Karpas-422 (cell line): ENCODE measurements around the gene TMEM100. TPM values are rescaled to one million over a fixed set of nuclear protein-coding genes. Genes with fewer than 3 reads are reported as not detected.

ENCODE experiments used
- DNase-seq: peaks from one replicate; pipeline ENCODE4 v3.0.0-alpha.2; 2015
- H2AFZ ChIP-seq: fragments of 200-600 bp; sonication (generic); 2 replicates; pipeline ENCODE4 v1.6.1; 2014; ENCODE audit warnings: antibody characterized with exemption, low read length, mixed read lengths
- H3K27ac ChIP-seq: fragments of 200-600 bp; sonication (generic); 2 replicates; pipeline ENCODE4 v1.5.1; 2014; ENCODE audit warnings: mild to moderate bottlenecking, low read length, moderate library complexity
- H3K27me3 ChIP-seq: fragments of 200-600 bp; sonication (generic); 2 replicates; pipeline ENCODE4 v1.6.1; 2014; ENCODE audit warnings: low read length, mixed read lengths
- H3K36me3 ChIP-seq: fragments of 200-600 bp; sonication (generic); 2 replicates; pipeline ENCODE4 v1.6.1; 2014; ENCODE audit warnings: low read length, mixed read lengths; ENCODE audit not compliant: insufficient read depth
- H3K4me1 ChIP-seq: fragments of 200-600 bp; sonication (generic); 2 replicates; pipeline ENCODE4 v1.6.1; 2014; ENCODE audit warnings: mild to moderate bottlenecking, low read length, mixed read lengths
- H3K4me2 ChIP-seq: fragments of 200-600 bp; sonication (generic); 2 replicates; pipeline ENCODE4 v1.6.1; 2014; ENCODE audit warnings: low read length, low read depth, mild to moderate bottlenecking; ENCODE audit not compliant: poor library complexity, severe bottlenecking
- H3K4me3 ChIP-seq: fragments of 200-600 bp; sonication (generic); 2 replicates; pipeline ENCODE4 v1.5.1; 2014; ENCODE audit warnings: mild to moderate bottlenecking, antibody characterized with exemption, low read length, mixed read lengths
- H3K79me2 ChIP-seq: fragments of 200-600 bp; sonication (generic); 2 replicates; pipeline ENCODE4 v1.6.1; 2014; ENCODE audit warnings: mild to moderate bottlenecking, low read length, mixed read lengths
- H3K9ac ChIP-seq: fragments of 200-600 bp; sonication (generic); 2 replicates; pipeline ENCODE4 v1.6.0; 2014; ENCODE audit warnings: low read length
- H3K9me2 ChIP-seq: fragments of 200-600 bp; sonication (generic), shearing (Covaris generic); replicated peaks from 2 replicates; pipeline ENCODE4 v1.6.0; 2014; ENCODE audit warnings: mild to moderate bottlenecking, low read length, moderate library complexity; ENCODE audit not compliant: insufficient read depth
- H3K9me3 ChIP-seq: fragments of 300-700, 200-600 bp; sonication (generic); 2 replicates; pipeline ENCODE4 v1.6.1; 2014; ENCODE audit warnings: low read length, mixed read lengths
- H4K20me1 ChIP-seq: fragments of 200-600 bp; sonication (generic); 2 replicates; pipeline ENCODE4 v1.6.1; 2014; ENCODE audit warnings: mild to moderate bottlenecking, antibody characterized with exemption, low read length, low read depth; ENCODE audit not compliant: insufficient read depth
- total RNA-seq: library from RNA; depleted of rRNA; stranded (reverse); fragments of >200 nt; shearing (Covaris generic); gene quantifications from 2 replicates; pipeline ENCODE4 v1.2.3, GENCODE V29; 2014; ENCODE audit warnings: low replicate concordance

The TMEM100 gene
- total RNA-seq, 1 experiment from 2014 or later, result 1.1 TPM

DNA sequence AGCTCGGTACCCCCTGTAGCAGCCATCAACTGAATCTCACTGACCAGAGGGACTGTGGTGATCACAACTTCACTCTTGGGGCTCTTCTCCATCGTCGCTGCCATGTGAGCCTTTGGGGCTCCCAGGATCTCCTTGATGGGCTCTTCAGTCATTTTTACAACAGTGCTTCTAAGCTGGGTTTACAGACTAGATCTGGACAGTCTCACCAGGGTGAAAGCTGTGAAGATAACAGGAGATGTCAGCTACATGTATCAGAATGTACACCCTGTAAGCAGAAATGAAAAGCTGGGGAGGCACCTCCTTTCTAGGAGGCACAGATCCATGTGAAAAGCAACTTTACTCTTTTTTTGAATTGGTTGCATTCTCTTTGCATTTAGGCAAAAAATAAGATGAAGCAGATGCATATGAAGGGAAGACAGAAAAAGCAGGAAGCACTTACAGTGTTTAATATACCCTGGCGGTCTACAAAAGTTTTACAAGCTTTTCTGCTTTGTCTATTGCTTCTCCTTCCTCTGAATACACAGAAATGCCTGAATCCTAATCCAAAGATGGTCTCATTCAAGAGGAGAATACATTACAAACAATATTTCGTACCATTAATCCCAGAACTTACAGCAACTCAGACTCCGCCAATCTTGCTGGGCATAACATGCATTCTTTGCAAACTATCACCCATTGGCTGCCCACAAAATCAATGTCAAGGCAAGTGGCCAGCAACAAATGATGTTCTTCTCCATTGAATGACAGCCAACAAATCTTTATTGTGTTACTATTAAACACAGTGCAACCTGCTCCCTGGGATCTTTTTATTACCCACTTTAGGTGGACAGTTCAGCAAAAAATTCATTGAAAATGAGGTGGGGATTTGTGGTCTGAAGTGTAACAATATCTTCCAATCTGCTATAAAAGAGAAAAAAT, 1.5 kb downstream of the TMEM100 start:
- Histone ChIP-seq H3K79me2 (no peaks in the 10 kb centered on the region), H4K20me1 (no peaks in the 10 kb centered on the region), H3K27ac (no peak overlapping the region), H3K9ac (no peak overlapping the region), H3K9me2 (no peaks in the 10 kb centered on the region), H3K4me2 (no peak overlapping the region), H3K36me3 (no peaks in the 10 kb centered on the region), H3K4me1 (peaks cover 41% of the 10 kb centered on the region), H3K4me3 (no peak overlapping the region), H3K9me3 (no peaks in the 10 kb centered on the region), H3K27me3 (no peaks in the 10 kb centered on the region), H2AFZ (no peak overlapping the region)
- DNase-seq, result no peak

DNA sequence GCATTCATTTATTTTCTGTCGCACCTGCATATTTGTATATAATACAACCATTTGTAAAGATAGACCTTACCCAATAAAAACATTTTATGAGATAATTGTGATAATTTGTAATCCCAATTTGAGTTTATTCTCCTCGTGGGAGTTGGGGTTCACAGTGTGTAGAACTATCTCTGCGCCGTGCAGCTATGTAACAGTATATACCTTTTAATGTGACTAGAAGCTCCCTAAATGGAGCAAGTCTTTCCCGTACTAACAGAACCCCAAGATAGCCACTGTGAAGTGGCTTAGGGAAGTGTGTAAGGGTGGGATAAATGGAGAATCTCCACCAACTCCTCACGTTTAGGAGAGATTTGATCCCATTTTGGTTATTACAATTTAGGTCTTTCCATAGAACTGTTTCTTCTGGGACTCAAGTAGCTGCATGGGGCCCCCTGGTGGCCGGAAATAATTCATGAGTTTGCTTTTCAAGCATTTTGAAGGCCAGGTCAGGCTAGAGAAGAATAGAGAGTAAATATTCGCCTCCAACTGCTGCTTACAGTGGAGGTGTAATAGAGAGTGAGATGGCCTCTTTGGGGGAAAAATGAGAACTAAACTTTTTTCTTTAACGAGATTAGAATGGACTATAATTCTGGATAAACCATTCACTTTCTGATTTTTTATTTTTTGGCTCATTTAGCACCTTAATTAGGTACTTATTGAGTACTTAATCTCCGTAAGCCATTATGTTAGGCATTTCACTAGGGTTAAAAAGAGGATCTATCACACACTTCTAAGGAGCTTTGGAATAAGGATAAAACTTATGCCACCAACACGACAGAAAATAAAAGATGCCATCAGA, 4.5 kb downstream of the TMEM100 start:
- Histone ChIP-seq H3K9me2 (no peaks in the 10 kb centered on the region), H3K27ac (no peak overlapping the region), H3K9me3 (no peaks in the 10 kb centered on the region), H3K4me3 (no peak overlapping the region), H3K79me2 (no peaks in the 10 kb centered on the region), H3K36me3 (no peaks in the 10 kb centered on the region), H2AFZ (no peak overlapping the region), H3K4me1 (peaks cover 16% of the 10 kb centered on the region), H3K9ac (no peak overlapping the region), H3K4me2 (no peak overlapping the region), H4K20me1 (no peaks in the 10 kb centered on the region), H3K27me3 (no peaks in the 10 kb centered on the region)
- peak; percentile 92 for DNase-seq

DNA sequence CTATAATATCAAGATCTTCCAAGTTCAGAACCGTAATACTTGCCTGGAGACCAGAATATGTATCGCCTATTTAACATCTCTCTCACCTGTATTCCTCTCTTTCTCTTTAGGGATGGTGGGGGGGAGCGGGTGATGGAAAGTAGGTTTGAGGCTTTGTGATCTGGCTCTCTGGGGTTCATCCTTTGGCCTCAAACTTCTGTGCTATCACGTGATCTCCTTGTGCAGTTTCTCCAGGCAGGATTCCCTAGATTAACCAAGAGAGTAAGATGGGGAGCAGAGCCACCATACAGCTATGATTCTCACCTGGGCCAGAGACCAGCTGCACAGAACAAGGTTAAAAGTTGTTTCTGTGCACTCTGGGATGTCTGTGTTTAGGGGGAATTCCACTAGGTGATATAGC, 5.2 kb downstream of the TMEM100 start:
- H3K36me3 ChIP-seq, result no peaks in the 10 kb centered on the region
- peaks cover 9% of the 10 kb centered on the region for H3K4me1 ChIP-seq
- H3K4me2 ChIP-seq, result no peak overlapping the region
- no peaks in the 10 kb centered on the region for H3K27me3 ChIP-seq
- H3K9me3 ChIP-seq, result no peaks in the 10 kb centered on the region
- no peaks in the 10 kb centered on the region for H3K79me2 ChIP-seq
- H3K27ac ChIP-seq, result no peak overlapping the region
- no peaks in the 10 kb centered on the region for H4K20me1 ChIP-seq
- no peaks in the 10 kb centered on the region for H3K9me2 ChIP-seq
- DNase-seq, result no peak
- no peak overlapping the region for H2AFZ ChIP-seq
- no peak overlapping the region for H3K4me3 ChIP-seq
- H3K9ac ChIP-seq, result no peak overlapping the region

DNA sequence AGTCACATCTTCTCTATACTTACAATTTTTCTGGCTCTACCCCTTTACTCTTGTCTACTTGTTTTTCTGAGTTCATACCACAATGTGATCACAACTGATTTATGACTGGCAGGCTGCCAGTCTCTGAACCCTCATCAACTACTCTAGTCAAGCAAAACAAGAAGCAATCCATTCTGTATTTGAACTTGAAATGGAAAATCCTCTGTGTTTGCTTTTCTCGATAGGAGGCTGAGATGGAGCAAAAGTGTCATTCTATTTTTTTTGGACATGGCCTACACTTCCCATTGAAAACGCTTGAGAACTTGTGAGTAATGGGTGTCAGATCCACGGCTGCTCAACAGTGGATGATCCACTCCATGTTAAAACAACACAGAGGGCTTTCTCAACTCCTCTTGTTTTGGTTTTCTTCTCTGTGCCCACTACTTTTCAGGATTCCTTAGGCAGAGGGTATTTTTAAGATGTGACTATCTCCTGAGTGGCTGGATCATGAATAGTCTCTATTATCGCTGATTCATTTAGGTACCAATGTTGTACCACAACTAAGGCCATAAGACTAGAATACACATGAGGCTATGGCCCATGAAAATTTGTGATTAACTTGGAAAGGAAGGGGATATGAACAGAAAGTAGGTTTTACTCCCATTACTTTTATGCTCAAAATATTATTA, 11.7 kb downstream of the TMEM100 start:
- Histone ChIP-seq H3K4me2 (no peak overlapping the region), H3K9me2 (no peaks in the 10 kb centered on the region), H3K4me1 (peaks cover 18% of the 10 kb centered on the region)

DNA sequence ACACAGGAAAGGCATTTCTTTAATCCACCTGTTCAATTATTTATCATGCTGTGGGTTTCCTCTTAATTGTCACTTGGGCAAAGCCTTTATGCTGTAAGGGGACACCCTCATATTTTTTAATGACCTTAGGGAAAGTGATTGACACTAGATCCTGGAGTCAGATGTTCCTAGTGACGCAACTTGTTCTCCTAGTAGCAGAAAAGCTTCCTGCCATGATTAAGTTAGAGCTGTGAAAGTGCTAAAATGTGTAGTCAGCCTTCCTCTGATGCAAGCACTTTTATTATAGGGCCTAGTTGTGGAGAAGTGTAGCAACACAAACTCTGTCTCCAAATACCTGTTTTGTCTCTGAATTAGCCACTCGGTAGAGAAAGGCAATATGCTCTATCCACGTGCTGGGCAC, 12.3 kb downstream of the TMEM100 start:
- no peak overlapping the region for H3K4me2 ChIP-seq
- no peaks in the 10 kb centered on the region for H3K36me3 ChIP-seq
- H3K4me1 ChIP-seq, result peaks cover 23% of the 10 kb centered on the region
- no peaks in the 10 kb centered on the region for H3K9me2 ChIP-seq
- H3K4me3 ChIP-seq, result no peak overlapping the region
- DNase-seq, result no peak
- no peaks in the 10 kb centered on the region for H4K20me1 ChIP-seq
- no peaks in the 10 kb centered on the region for H3K9me3 ChIP-seq
- H3K79me2 ChIP-seq, result no peaks in the 10 kb centered on the region
- no peak overlapping the region for H3K27ac ChIP-seq
- H3K9ac ChIP-seq, result no peak overlapping the region
- H3K27me3 ChIP-seq, result no peaks in the 10 kb centered on the region
- no peak overlapping the region for H2AFZ ChIP-seq

More for the DNA sequence above, 11.7 kb downstream of the TMEM100 start:
- Histone ChIP-seq H3K4me3 (no peak overlapping the region), H3K27me3 (no peaks in the 10 kb centered on the region), H3K9ac (no peak overlapping the region), H2AFZ (no peak overlapping the region), H3K36me3 (no peaks in the 10 kb centered on the region), H3K79me2 (no peaks in the 10 kb centered on the region), H3K27ac (no peak overlapping the region), H4K20me1 (no peaks in the 10 kb centered on the region), H3K9me3 (no peaks in the 10 kb centered on the region)
- DNase-seq, result no peak

DNA sequence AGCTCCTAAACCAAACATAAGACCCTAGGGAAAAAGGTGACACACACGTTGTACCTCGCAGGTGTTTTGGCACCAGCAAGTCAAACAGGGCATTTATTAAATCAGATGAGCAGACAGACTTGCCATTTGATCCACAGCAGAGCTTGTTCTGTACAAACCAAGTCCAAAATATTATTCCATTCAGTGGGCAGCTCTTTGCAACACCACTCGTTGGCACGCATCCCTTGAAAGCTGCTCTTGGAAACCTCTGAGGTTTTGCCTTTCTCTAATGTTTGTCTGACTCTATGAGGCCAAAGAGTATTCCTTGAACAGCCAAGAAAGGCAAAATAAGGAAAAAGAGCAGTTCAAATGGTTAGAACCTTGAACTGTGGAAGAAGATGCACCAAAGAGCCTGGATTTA, 12.7 kb downstream of the TMEM100 start:
- no peak overlapping the region for H3K27ac ChIP-seq
- H3K9me3 ChIP-seq, result no peaks in the 10 kb centered on the region
- H3K79me2 ChIP-seq, result no peaks in the 10 kb centered on the region
- H3K4me3 ChIP-seq, result no peak overlapping the region
- H4K20me1 ChIP-seq, result no peaks in the 10 kb centered on the region
- H3K27me3 ChIP-seq, result no peaks in the 10 kb centered on the region
- DNase-seq, result no peak
- no peaks in the 10 kb centered on the region for H3K36me3 ChIP-seq
- peaks cover 23% of the 10 kb centered on the region for H3K4me1 ChIP-seq
- H2AFZ ChIP-seq, result no peak overlapping the region
- H3K9ac ChIP-seq, result no peak overlapping the region
- H3K4me2 ChIP-seq, result no peak overlapping the region
- H3K9me2 ChIP-seq, result no peaks in the 10 kb centered on the region

DNA sequence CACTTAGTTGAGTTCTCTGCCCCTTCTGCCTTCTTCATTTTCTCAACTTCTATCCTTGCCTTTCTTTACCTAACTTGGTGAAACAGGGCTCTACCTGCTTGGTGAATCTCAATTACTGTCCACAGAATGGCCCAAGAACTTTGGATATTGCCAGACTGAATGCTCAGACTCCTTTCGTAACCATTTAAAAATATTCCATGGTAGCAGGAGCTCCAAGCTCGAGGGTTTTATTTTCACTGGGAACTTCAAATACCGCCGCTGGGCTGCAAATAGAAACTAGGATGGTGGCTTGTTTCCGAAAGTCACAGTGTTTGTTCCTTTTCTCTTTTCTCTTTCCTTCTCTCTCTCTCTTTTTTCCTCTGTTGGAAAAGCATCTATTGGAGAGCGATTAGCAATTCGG, 13.2 kb downstream of the TMEM100 start:
- Histone ChIP-seq H3K27me3 (no peaks in the 10 kb centered on the region), H3K27ac (no peak overlapping the region), H3K4me2 (no peak overlapping the region), H3K4me1 (peaks cover 25% of the 10 kb centered on the region), H3K79me2 (no peaks in the 10 kb centered on the region), H4K20me1 (no peaks in the 10 kb centered on the region), H3K9me2 (no peaks in the 10 kb centered on the region), H3K9ac (no peak overlapping the region), H2AFZ (no peak overlapping the region), H3K9me3 (no peaks in the 10 kb centered on the region), H3K4me3 (no peak overlapping the region), H3K36me3 (no peaks in the 10 kb centered on the region)
- DNase-seq, result no peak
